Activated CD8-positive, alpha-beta memory T cell treated with anti-CD3 and anti-CD28 coated beads, Interleukin-2, amount 50 U/mL, for 1 hour (primary cell): ENCODE results near the gene CNTROB.

Source experiments
- DNase-seq: peaks from one replicate; pipeline ENCODE4 v3.0.0-alpha.2; 2020; ENCODE audit errors: extremely low read depth

CNTROB gene

GRCh38 chr17:7931709-7932482, at the start of gene CNTROB, which contains the start of gene TRAPPC1:
Gene CNTROB, plus strand, starts transcription at chr17:7932206. Its CDS starts 874 bp downstream, at chr17:7933080.
Gene TRAPPC1, minus strand, starts transcription at chr17:7931946. Its CDS starts 117 bp downstream, at chr17:7931829.
- DNase-seq = peak; percentile 94

- no peak for DNase-seq
Measured at GRCh38 chr17:7882629-7883028, 49.4 kb upstream of the CNTROB start.

GRCh38 chr17:7883781-7884386, 48.1 kb upstream of the CNTROB start:
- DNase-seq = no peak

GRCh38 chr17:7884581-7885366, 47.2 kb upstream of the CNTROB start:
- DNase-seq = no peak

GRCh38 chr17:7885367-7886226, 46.4 kb upstream of the CNTROB start:
- DNase-seq = no peak

- peak; percentile 48 for DNase-seq
Measured at GRCh38 chr17:7886227-7887037, 45.6 kb upstream of the CNTROB start.

- no peak for DNase-seq
Measured at GRCh38 chr17:7887038-7887481, 44.9 kb upstream of the CNTROB start.

- DNase-seq = peak; percentile 73
Measured at GRCh38 chr17:7887482-7888183, 44.4 kb upstream of the CNTROB start.

GRCh38 chr17:7888184-7888920, 43.7 kb upstream of the CNTROB start, which contains the start of gene CHD3:
Gene CHD3, plus strand, starts transcription at chr17:7888789. Its CDS starts 212 bp downstream, at chr17:7889001.
- DNase-seq = no peak

- DNase-seq = no peak
Measured at GRCh38 chr17:7889166-7889955, 42.6 kb upstream of the CNTROB start.

GRCh38 chr17:7893187-7893880, 38.7 kb upstream of the CNTROB start:
- DNase-seq = no peak

GRCh38 chr17:7894226-7894625, 37.8 kb upstream of the CNTROB start:
- DNase-seq = no peak

- no peak for DNase-seq
Measured at GRCh38 chr17:7894866-7895265, 37.1 kb upstream of the CNTROB start.

GRCh38 chr17:7897090-7897489, 34.9 kb upstream of the CNTROB start:
- DNase-seq = no peak

GRCh38 chr17:7897773-7898172, 34.2 kb upstream of the CNTROB start:
- no peak for DNase-seq

- no peak for DNase-seq
Measured at GRCh38 chr17:7903154-7904103, 28.6 kb upstream of the CNTROB start.

- no peak for DNase-seq
Measured at GRCh38 chr17:7909089-7909488, 22.9 kb upstream of the CNTROB start.
